IPS DF 4.7 (cell line): ENCODE data around the gene OR7G3.

Experiments
- DNase-seq: peaks from one replicate; pipeline ENCODE4 v3.0.0-alpha.2; 2013; ENCODE audit warnings: low spot score; ENCODE audit errors: extremely low read depth

OR7G3 gene

GRCh38 chr19:9126900-9127405 lies at the start of gene OR7G3:
Gene OR7G3, minus strand, starts transcription at chr19:9126950. Its CDS starts 0 bp downstream, at chr19:9126950.
- DNase-seq = no peak

GRCh38 chr19:9175326-9175725 lies 48.6 kb upstream of the OR7G3 start:
- DNase-seq = no peak

GRCh38 chr19:9171393-9171991 lies 44.7 kb upstream of the OR7G3 start:
- DNase-seq = no peak

- DNase-seq = no peak
These were observed 40.1 kb upstream of the OR7G3 start for GRCh38 chr19:9166846-9167245.

GRCh38 chr19:9165261-9165660 lies 38.5 kb upstream of the OR7G3 start:
- DNase-seq = no peak

- no peak for DNase-seq
These were observed 34.7 kb upstream of the OR7G3 start for GRCh38 chr19:9161427-9161826.

DNA sequence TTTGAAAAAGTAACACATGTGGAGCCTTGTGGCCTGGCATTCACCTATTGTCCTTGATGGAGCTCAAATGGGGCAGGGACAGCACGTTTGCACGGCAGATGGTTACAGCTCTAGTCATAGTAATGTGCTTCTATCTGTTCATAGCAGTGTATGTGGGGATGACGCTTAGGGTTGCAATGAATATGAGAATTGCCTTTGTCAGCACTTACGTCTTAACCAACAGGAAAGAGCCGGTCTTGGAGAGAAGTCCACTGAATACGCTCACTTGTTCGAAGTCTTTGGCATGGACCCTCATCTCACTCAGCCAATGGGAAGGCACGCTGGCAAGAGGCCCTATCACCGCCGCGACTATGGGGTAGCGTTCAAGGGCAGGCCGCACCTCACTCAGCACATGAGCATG lies 33.1 kb upstream of the OR7G3 start:
- DNase-seq = no peak

DNA sequence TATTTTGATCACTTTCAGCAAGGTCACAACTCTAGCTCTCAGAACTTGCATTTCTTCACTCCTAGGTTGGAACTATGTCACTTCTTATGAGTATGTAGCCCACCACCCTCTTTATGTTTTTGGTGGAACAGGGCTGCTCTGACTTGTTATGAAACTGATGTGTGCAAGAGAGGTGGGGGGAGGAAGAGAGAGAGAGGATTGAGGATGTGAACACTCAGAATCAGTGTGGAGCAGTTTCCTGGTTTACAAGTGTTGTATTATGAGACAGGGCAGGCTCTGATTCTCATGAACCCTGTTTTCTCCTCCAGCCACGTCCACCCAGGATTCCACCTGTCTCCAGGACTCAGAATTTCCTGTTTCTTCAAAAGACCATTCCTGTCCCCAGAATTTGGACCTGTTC lies 29.6 kb upstream of the OR7G3 start:
- DNase-seq = no peak

- DNase-seq = no peak
These were observed 28.8 kb upstream of the OR7G3 start for GRCh38 chr19:9155591-9155990.

- DNase-seq = no peak
These were observed 24.6 kb upstream of the OR7G3 start for GRCh38 chr19:9151367-9151766.

GRCh38 chr19:9150650-9151049 lies 23.9 kb upstream of the OR7G3 start:
- DNase-seq = no peak

DNA sequence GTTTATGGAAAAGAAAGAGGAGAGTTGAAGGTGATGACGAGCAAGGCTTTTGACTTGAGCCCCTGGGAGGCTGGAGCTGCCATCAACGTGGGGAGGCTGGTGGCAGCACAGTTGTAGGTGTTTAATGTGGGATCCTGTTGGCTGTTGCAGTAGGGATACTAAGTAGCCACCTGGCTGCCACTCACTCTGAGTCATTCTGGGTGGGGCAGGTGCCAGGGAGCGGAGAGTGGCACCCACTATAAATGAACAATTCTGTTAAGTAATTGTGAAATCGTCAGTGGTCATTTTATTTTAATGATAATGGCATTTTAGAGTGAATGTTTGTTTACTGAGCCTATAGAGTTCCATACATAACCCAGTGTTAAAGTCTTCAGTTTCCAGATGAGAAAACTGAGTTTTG lies 23.2 kb upstream of the OR7G3 start:
- no peak for DNase-seq

DNA sequence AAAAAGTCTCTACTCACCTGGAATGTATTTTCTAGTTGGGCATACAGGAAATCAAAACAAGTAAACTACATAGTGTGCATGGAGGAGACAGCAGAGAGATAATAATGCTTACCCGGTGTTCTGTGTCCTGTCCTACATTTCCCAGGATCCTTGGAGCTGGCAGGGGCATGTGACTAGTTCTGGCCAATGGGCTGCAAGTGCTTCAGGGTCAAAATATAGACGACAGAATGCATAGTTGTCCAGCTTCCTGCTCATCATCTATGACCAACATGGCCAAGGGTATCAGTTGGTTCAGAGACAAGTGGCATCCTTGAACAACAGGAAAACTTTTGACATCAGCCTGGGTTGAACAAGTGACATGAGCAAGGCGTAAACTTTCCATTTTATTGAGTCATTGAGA lies 21.9 kb upstream of the OR7G3 start:
- no peak for DNase-seq

DNA sequence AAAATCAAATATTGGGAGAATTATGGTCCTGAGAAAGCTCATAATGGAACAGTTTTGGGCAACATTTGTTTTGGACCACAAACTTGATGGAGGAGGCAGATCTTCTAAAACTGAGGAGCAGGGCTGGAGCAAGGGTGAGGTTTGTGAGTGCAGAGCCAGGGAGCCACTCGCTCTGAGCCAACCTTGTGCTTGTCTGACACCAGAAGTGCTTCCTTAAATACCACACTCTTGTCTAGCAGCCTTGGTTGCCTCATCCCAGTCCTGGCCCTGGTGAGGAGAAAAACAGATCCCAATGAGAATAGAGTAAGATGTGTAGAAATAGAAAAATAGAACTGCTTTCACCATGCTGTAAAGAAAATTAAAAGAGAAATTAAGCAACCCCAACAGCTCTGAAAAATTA lies 20.1 kb upstream of the OR7G3 start:
- DNase-seq = no peak

- no peak for DNase-seq
These were observed 18.2 kb upstream of the OR7G3 start for GRCh38 chr19:9144920-9145319.

DNA sequence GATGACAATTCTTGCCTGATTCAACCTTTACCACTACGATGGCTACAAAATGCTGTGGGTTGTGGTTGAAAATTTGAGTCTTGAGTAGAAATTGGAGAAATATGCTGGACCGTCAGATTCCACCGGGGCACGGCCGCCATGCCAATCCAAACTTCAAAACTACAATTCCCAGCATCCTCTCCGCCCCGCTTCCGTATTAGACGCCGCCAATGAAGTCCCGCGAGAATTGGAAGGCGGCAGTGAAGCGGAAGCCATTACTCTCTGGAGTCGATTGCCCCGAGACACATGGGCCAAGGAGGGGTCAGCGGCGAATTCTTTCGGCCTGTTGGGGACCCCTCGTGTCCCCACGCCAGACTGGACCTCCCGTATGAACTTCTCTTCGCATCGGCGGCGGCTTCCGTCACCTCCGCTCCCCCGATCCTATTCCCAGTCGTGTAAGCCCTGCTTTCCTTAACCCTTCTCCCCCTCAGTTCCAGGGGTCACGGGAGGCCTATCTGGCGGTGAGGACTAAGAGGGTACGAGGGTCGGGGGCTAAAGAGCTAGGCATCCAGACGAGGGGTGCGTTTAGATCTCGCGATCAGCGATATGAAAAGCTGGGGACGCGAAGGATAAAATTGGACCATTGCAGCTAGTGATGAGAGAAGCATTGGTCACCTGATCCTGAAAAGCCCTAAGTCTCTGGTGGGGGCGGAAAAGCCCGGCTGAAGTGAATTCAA lies 13.6 kb upstream of the OR7G3 start, which contains the start of gene ZNF317:
Gene ZNF317 (plus strand): TSS at position 239 of the 716 bp plus-strand sequence. CDS start 15,620 bp downstream, outside the sequence.
- DNase-seq = peak; percentile 46

- DNase-seq = no peak
These were observed 12.9 kb upstream of the OR7G3 start for GRCh38 chr19:9139609-9140158.

DNA sequence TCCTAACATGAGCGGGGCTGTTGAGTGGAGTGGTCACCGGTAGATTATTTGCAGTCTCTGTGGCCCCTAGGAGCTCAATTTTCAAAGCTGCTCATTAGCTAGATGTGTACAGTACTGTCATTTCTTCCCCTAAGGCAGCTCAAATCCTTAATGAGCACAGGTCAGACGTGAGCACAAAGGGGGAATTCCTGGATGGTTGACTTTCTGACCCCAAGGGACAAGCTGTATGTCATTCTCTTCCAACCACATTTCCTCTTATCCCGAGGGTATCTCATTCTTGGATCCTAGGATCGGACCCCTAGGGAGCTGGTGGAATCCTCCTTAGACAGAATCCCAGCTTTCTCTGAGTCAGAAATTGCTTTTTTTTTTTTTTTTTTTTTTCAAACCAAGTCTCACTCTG lies 5.7 kb upstream of the OR7G3 start:
- DNase-seq = no peak

DNA sequence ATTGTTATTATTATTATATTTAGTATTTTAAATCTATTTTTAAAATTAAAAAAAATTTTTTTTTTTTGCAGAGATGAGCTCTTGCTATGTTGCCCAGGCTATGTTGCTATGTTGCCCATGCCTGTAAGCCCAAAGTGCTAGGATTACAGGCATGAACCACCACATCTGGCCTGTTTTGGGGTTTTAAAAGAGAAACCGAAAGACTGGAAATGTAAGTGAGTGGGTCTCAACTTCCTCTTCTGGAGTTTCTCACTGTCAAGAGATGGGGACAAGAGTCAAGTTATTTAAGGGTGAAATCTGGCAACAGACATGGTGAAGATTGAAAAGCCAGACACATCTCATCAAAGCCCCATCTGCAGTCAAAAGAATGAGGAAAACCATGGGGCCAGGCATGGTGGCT lies 4.2 kb upstream of the OR7G3 start:
- DNase-seq = no peak

DNA sequence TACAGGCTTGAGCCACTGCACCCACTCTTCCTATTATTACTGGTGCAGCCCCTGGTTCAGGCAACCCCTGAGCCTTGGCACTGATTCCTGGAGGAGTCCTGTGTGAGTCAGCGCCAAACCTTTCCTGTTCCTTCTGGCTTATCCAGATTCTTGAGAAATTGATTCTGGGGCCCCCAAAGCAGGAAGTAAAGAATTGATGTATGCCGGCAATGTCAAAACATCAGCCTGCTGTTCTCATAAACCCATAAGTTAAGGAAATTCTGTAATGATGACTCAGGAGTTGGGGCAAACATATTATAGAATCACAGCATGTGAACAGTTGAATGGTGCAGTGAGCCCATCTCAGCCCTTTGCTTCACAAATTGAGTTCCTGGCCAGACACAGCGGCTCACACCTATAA lies 1.4 kb upstream of the OR7G3 start:
- no peak for DNase-seq

- DNase-seq = no peak
These were observed 10.2 kb downstream of the OR7G3 start for GRCh38 chr19:9116547-9116946.

- no peak for DNase-seq
These were observed 11.4 kb downstream of the OR7G3 start, which contains the start of gene OR7G1 for GRCh38 chr19:9115307-9115813. Gene OR7G1, minus strand, starts transcription at chr19:9115763. Its CDS starts 0 bp downstream, at chr19:9115763.
